OCI-LY1 (cell line): ENCODE results near the gene TARM1.

Experiments
- H2AFZ ChIP-seq: fragments of 200-600 bp; sonication (generic), shearing (Covaris generic); 2 replicates; pipeline ENCODE4 v1.6.0; 2014; ENCODE audit warnings: antibody characterized with exemption, mild to moderate bottlenecking, low read length
- H3F3A ChIP-seq: fragments of 200-600 bp; sonication (generic), shearing (Covaris generic); 2 replicates; pipeline ENCODE4 v1.6.0; 2014; ENCODE audit warnings: mild to moderate bottlenecking, antibody characterized with exemption, low read length, moderate library complexity; ENCODE audit not compliant: insufficient read depth
- H3K27ac ChIP-seq: fragments of 200-600 bp; sonication (generic); 2 replicates; pipeline ENCODE4 v1.5.1; 2014; ENCODE audit warnings: low read length, mixed run types, mild to moderate bottlenecking, low read depth; ENCODE audit not compliant: poor library complexity, severe bottlenecking
- H3K27me3 ChIP-seq: fragments of 200-600 bp; sonication (generic); 2 replicates; pipeline ENCODE4 v1.6.0; 2014; ENCODE audit warnings: antibody characterized with exemption, mild to moderate bottlenecking, low read length, moderate library complexity; ENCODE audit not compliant: insufficient read depth
- H3K36me3 ChIP-seq: fragments of 200-600 bp; sonication (generic); 2 replicates; pipeline ENCODE4 v1.6.1; 2014; ENCODE audit warnings: mild to moderate bottlenecking, antibody characterized with exemption, low read length, moderate library complexity, mixed read lengths; ENCODE audit not compliant: insufficient read depth
- H3K4me1 ChIP-seq: fragments of 200-600 bp; sonication (generic); 2 replicates; pipeline ENCODE4 v1.5.1; 2014; ENCODE audit warnings: mild to moderate bottlenecking, low read length, moderate library complexity; ENCODE audit not compliant: insufficient read depth, severe bottlenecking
- H3K4me2 ChIP-seq: fragments of 200-600 bp; sonication (generic), shearing (Covaris generic); 2 replicates; pipeline ENCODE4 v1.6.1; 2014; ENCODE audit warnings: low read length
- H3K4me3 ChIP-seq: fragments of 200-600 bp; sonication (generic); 2 replicates; pipeline ENCODE4 v1.5.1; 2014; ENCODE audit warnings: low read length, low read depth, mild to moderate bottlenecking, mixed read lengths; ENCODE audit not compliant: poor library complexity, severe bottlenecking
- H3K79me2 ChIP-seq: fragments of 200-600 bp; shearing (Covaris generic); 2 replicates; pipeline ENCODE4 v1.6.1; 2016; ENCODE audit warnings: mixed run types, low read length, mixed read lengths; ENCODE audit not compliant: insufficient read depth
- H3K9ac ChIP-seq: fragments of 200-600 bp; sonication (generic), shearing (Covaris generic); 2 replicates; pipeline ENCODE4 v1.6.1; 2014; ENCODE audit warnings: mild to moderate bottlenecking, low read length, mixed read lengths
- H3K9me2 ChIP-seq: fragments of 200-600 bp; sonication (generic), shearing (Covaris generic); 2 replicates; pipeline ENCODE4 v1.6.1; 2014; ENCODE audit warnings: low read depth, mild to moderate bottlenecking, low read length, mixed read lengths
- H3K9me3 ChIP-seq: fragments of 200-600 bp; shearing (Covaris generic); 2 replicates; pipeline ENCODE4 v1.6.1; 2014; ENCODE audit warnings: low read length, mixed read lengths
- H4K20me1 ChIP-seq: fragments of 200-600 bp; sonication (generic), shearing (Covaris generic); 2 replicates; pipeline ENCODE4 v1.6.0; 2016; ENCODE audit warnings: mild to moderate bottlenecking, low read length; ENCODE audit not compliant: insufficient read depth
- CTCF ChIP-seq: fragments of 200-600 bp; sonication (generic), shearing (Covaris generic); IDR thresholded peaks from 2 replicates; pipeline ENCODE4 v1.5.1; 2017; ENCODE audit warnings: mild to moderate bottlenecking, antibody characterized with exemption, low read length, moderate library complexity, mixed read lengths
- EZH2 ChIP-seq: fragments of 200-600 bp; sonication (generic), shearing (Covaris generic); IDR thresholded peaks from 2 replicates; pipeline ENCODE4 v1.8.0; 2017; ENCODE audit warnings: borderline replicate concordance, mixed run types, mild to moderate bottlenecking, antibody characterized with exemption, low read length, moderate library complexity, mixed read lengths

Gene TARM1

DNA sequence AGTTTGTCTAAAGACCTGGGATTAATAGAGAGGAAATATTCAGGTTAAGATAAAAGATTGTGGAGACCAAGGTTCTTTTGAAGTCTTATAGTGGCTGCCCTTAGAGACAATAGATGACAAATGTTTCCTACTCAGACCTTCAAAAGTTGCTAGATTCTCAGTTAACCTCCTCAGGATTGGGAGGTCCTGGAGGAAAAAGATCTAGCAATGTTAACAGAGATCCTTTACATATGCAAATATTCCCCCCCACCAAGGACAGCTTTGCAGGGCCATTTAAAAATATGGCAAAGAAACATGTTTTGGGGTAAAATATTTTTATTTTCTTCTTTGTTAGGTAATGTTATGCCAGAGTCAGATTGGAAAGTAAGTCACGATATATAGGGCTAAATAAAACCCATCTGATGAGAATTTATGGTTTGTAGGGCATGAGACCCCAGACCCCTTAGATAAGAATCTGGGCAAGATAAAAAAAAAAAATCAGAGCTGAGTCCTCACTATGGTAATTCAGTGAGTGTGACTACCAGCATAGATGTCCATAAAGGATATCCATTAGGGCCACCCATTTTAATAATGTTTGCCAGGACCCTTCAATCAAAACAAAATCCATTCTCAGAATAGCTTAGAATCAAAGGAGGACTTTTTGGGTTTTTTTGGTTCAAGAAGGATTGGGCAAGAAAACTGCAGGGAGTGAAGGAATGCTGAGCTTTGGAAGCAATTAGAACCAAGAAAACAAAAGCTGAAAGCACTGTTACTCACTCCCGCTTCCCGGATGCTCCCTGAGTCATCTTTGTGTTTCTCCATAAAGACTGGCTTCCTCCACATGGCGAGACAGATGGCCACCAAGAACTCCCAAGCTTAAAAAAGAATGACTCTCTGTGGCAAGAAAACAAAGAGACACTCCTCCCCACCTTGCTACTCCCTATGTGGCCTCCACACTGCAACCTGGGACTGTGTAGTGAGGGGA is 45.7 kb downstream of the TARM1 start:
- Histone ChIP-seq H3K4me1 (no peaks in the 10 kb centered on the region), H3K27ac (no peak overlapping the region), H3K4me2 (no peak overlapping the region), H3K4me3 (no peak overlapping the region), H3K79me2 (no peaks in the 10 kb centered on the region), H3K9ac (no peak overlapping the region), H2AFZ (no peak overlapping the region), H4K20me1 (no peaks in the 10 kb centered on the region), H3K9me3 (no peaks in the 10 kb centered on the region), H3K27me3 (no peaks in the 10 kb centered on the region), H3F3A (no peaks in the 10 kb centered on the region), H3K9me2 (no peaks in the 10 kb centered on the region), H3K36me3 (no peaks in the 10 kb centered on the region)
- TF ChIP-seq CTCF (no peak), EZH2 (no peak)

DNA sequence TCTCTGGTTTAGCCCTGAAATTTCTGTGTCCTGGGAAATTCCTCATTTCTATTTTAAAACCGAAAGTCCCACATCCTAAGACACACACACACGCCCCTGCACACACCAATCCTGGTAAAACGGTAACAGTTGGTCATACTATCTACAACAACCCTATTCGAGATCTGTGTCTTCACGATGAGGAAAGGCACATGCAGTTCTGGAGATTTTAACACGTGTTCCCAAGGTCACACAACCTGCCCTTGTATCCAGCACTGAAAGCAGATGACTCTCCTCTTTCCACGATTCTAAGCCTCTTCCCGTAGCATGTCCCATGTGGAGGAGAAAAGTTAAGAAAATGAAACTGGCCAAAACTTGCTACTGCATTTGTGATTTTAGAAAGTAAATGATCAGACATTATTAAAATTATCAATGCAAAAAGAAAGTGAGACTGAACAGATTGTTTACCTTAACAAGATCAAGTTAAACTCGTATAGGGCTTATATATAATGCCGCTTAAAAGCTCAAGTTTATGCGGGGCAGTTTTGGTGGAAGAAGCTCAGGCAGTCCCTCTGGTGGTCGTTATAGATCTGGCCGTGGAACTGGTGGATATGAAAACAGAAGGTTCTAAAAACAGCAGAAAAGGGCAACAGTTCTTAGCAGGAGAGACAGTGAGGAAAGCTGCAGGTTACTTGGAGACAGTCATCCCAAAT is 50.1 kb downstream of the TARM1 start:
- Histone ChIP-seq H3K9me2 (no peaks in the 10 kb centered on the region), H3K4me1 (no peaks in the 10 kb centered on the region), H3K79me2 (no peaks in the 10 kb centered on the region), H4K20me1 (no peaks in the 10 kb centered on the region), H3K27me3 (no peaks in the 10 kb centered on the region), H3K36me3 (no peaks in the 10 kb centered on the region), H3K4me3 (no peak overlapping the region), H3K9me3 (no peaks in the 10 kb centered on the region), H3F3A (no peaks in the 10 kb centered on the region), H3K27ac (no peak overlapping the region), H3K4me2 (no peak overlapping the region), H3K9ac (no peak overlapping the region), H2AFZ (no peak overlapping the region)
- TF ChIP-seq EZH2 (no peak), CTCF (peak; percentile 27; the same call in 1 of the 2 replicates)

GRCh38 chr19:54029930-54030490 is 51.2 kb downstream of the TARM1 start:
- H3K4me1 ChIP-seq = no peaks in the 10 kb centered on the region
- no peak overlapping the region for H3K4me3 ChIP-seq
- TF ChIP-seq EZH2 (no peak), CTCF (peak; percentile 60)
- no peaks in the 10 kb centered on the region for H3K9me3 ChIP-seq
- H3K27ac ChIP-seq = no peak overlapping the region
- no peak overlapping the region for H3K4me2 ChIP-seq
- H3K9ac ChIP-seq = no peak overlapping the region
- no peaks in the 10 kb centered on the region for H3K9me2 ChIP-seq
- no peaks in the 10 kb centered on the region for H3K79me2 ChIP-seq
- no peaks in the 10 kb centered on the region for H4K20me1 ChIP-seq
- no peaks in the 10 kb centered on the region for H3F3A ChIP-seq
- no peaks in the 10 kb centered on the region for H3K27me3 ChIP-seq
- no peak overlapping the region for H2AFZ ChIP-seq
- no peaks in the 10 kb centered on the region for H3K36me3 ChIP-seq
